HG02970 (cell line): ENCODE results near the gene IL25.
"Not testable (repeated sequence)": the region's sequence is repeated elsewhere in the genome, so short reads cannot be mapped to it uniquely, and the experiment has no call there.

ENCODE experiments used
- ATAC-seq: cut with Tn5 transposase; IDR thresholded peaks from one replicate; pipeline ENCODE4 v1.9.1; 2021; ENCODE audit warnings: mild to moderate bottlenecking, moderate library complexity, moderate number of reproducible peaks; ENCODE audit not compliant: unreplicated experiment, low FRiP score

Gene IL25

GRCh38 chr14:23386266-23386657, 13.7 kb downstream of the IL25 start:
- ATAC-seq: not testable (repeated sequence)

- no peak for ATAC-seq
These were observed 14.4 kb downstream of the IL25 start for GRCh38 chr14:23386999-23387398.

DNA sequence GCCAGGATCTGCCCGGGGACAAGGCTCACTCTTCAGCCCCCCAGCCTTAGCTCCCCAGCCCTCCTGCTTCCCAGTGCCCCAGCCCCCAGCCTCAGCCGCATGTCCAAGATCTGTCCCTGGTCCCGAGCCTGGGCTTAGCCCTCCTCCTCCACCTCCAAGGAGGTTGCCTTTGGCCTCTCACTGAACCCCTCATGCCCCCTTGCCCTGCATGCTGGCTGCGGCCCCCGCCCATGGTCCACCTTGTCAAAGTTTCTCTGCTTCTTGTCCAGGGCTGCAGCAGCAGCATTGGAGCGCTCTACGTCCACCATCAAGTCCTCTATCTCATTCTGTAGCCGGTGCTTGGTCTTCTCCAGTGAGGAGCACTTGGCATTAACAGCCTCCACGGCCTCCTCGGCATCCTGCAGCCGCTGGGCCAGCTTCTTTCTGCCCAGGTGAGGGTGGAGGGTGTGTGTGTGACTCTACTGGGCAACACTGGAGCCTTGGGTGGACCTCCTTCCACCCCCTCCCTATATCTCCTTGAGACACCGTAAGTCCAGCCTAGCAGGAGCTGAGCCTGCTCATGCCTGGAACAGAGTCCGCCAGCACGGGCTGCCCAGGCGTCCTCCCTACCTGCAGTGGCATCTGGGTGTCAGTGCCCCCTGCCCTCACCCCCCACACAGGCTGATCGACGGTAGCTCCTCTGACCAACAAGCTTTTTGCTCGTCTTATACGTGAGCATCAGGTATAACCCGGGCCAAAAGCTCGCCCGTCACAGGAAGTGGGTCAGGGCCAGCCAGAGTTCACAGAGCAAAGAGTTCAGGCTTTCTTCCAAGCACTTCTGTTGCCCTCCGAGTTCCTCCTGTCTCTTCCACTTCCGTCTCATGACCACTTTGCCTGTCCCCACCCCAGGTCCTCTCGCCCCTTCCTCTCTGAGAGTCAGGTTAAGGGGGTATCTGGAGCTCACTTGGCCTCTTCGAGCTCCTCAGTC, 15.6 kb downstream of the IL25 start:
- ATAC-seq: no peak

DNA sequence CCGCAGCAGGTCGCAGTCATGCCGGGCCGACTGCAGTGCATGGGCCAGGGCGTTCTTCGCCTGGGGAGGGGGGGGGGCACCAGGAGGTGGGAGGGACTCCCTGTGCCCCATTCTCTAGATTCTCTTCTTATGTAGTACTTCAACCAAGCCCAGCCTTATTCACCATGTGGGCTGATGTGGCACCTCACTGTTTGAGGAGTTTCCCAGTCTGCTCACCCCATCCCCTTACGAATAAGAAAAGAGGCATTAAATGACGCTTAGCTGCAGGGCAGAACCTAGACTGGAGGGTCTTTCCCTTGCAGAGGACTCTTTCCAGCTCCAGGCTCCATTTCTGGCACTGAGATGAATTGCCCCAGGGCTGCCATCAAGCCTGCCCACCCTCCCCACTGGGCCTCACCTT, 16.4 kb downstream of the IL25 start:
- ATAC-seq: no peak

- ATAC-seq: no peak
These were observed 16.8 kb downstream of the IL25 start for GRCh38 chr14:23389396-23389795.

- not testable (repeated sequence) for ATAC-seq
These were observed 17.3 kb downstream of the IL25 start for GRCh38 chr14:23389871-23390270.

DNA sequence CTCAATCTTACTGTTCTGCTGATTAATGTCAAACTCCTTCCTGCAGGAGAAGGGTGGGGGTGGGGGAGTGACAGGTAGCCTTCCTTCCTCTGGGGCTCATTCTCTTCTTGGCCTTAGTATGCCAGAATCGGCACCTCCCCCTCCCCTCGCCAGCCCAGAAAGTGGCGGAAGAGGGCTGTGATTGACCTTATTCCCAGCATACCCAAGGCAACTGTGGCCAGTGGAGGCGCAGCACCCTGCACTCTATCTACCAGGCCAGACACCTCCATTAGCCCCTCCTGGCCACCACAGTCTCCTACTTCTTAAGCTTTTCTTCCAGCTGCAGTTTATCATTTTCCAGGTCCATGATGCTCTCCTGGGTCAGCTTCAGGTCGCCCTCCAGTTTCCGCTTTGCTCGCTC, 20.0 kb downstream of the IL25 start:
- ATAC-seq: no peak

DNA sequence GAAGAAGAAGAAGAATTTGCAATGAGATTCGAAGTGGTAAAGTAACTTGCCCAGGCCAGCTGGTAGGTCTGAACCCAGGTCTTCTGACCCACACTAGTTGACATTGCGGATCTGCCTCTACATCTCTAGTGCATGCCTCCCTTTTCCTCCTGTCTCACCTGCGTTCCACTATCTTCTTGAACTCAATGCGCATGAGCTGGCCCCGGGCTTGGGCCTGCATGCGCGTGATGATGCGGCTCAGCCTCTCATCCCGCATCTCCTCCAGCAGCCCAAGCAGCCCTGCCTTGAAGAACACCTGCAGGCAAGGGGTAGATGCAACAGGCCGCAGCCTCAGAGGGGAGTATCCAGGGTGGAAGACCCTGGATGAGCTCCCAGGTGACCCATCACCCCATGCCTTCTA, 23.5 kb downstream of the IL25 start:
- ATAC-seq: no peak

- ATAC-seq: no peak
These were observed 24.3 kb downstream of the IL25 start for GRCh38 chr14:23396781-23397407.

- no peak for ATAC-seq
These were observed 25.7 kb downstream of the IL25 start for GRCh38 chr14:23398348-23398747.

GRCh38 chr14:23399136-23399535, 26.5 kb downstream of the IL25 start:
- no peak for ATAC-seq

DNA sequence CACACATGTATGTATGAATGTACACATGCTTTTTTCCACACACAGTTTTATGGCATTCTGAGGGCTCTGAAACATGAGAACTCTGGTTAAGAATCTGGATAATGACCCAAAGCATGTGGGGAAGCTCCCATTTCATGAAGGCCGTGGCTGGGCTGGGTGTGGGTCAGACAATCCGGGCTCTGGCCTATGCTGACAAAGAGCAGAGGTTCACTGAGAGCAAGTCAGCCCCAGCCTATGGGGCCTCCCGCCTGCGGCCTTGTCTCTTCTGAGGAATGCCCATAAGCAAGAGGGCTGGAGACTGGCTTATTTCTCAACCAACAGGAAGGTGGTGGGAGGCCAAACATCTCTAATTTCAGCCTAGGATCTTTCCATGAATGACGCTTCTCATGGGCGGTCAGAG, 27.0 kb downstream of the IL25 start:
- ATAC-seq: no peak

GRCh38 chr14:23400496-23401149, 28.0 kb downstream of the IL25 start:
- not testable (repeated sequence) for ATAC-seq

DNA sequence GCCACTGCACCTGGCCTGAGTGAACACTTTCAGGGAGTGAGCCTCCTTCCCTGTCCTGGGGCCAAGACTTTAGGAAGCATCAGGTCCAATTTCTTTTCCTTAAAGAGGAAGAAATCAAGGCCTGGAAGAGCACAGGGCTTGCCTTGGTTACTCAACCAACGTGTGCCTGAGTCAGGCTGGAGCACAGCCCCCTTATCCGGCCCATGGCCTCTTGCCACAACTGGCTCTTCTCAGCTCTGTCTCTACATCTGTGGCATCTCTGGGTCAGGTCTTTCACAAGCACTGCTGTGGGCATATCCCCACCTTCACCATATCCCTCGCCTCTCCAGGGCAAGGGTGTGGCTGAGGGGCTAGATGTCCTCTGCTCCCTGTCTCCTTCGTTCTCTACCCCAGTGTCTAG, 28.7 kb downstream of the IL25 start:
- no peak for ATAC-seq

GRCh38 chr14:23402296-23403138, 29.9 kb downstream of the IL25 start:
- ATAC-seq: no peak

DNA sequence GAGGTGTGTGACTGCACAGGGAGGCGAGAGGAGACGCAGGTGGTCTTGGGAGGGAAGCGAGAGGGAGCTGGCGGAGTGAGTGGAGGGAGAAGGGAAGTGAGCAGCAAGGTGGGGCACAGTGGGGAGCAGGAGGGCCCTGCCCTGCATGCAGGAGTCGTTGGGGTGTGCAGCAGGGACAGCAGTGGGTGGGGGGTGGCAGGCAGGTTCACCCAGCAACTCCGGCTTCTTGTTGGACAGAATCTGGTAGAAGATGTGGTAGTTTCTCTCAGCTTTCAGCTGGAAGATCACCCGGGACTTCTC, 30.5 kb downstream of the IL25 start:
- no peak for ATAC-seq

DNA sequence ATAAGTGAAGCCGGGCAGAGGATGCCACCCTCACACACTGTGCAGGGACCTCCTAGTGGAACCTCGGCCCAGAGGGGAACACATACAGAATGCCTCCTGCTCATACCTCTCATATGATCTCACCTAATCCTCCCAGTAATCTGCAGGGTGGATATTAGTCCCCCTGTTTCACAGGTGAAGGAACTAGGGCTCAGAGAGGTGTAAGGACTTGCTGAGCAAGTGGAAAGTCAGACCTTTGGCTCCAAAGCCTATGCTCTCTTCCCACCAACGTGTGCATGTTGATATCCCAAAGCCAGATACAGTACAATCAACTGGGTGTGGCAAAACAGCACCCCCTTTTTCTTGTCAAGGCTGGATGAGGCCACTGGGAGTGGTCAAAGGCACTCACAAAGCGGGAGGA, 31.3 kb downstream of the IL25 start:
- no peak for ATAC-seq

DNA sequence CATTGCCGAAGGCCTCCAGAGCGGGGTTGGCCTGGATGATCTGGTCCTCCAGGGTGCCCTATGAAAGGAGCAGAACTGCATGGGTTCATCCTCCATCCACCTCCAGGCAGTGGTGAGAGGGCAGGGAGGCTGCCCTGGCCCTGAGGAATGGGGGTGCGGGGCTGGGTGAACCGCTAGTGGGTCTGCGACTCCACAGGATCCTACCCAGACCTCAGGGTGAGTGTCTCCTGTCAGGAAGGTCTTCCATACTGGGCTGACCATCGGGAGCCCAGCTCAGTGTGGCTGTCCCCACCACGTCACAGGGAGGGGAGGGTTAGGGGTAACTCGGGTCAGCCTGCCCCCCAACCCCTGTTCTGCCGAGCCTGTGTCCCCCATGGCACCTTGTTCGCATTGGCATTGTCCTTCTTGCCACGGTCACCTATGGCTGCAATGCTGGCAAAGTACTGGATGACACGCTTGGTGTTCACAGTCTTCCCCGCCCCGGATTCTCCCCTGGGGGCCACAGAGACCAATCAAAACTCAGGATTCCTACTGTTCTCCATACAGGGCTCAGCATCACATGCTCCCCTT, 31.8 kb downstream of the IL25 start:
- ATAC-seq: no peak

- no peak for ATAC-seq
These were observed 32.5 kb downstream of the IL25 start for GRCh38 chr14:23405096-23405495.

DNA sequence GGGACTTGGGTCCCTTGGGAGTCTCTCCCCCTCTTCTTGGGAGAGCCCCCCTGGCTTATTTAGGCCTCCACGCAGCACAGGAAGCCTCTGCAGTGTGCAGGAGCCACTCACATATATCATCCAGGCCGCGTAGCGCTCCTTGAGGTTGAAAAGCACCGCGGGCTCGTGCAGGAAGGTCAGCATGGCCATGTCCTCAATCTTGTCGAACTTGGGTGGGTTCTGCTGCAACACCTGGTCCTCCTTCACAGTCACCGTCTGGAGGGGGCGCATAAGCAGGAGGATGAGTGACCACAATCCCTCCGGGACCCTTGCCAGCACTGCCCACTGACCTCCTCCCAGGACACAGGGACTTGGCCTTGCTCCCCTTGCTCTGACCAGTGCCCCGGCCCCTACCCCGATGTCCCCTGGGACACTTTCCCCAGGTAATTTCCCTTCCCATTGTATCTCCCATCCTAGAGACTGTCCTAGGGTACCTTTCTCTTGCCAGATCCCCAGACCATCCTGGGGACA, 33.0 kb downstream of the IL25 start:
- no peak for ATAC-seq
